Measurements from ENCODE around the gene SYNPR.

DNA sequence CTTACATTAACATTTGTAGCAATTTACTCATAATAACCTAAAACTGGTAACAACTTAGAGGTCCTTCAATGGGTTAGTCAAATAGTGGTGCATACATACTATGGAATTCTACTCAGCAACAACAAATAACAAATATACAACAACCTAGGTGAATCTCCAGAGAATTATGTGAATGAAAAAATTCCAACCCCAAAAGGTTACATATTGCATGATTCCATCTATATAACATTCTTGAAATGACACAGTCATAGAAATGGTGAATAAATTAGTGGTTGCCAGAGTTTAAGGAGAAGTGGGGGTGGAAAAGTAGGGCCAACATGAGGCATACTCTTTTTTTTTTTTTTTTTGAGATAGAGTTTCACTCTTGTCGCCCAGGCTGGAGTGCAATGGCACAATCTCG is 361.7 kb downstream of the SYNPR start:
- TF ChIP-seq, protein P1, sequence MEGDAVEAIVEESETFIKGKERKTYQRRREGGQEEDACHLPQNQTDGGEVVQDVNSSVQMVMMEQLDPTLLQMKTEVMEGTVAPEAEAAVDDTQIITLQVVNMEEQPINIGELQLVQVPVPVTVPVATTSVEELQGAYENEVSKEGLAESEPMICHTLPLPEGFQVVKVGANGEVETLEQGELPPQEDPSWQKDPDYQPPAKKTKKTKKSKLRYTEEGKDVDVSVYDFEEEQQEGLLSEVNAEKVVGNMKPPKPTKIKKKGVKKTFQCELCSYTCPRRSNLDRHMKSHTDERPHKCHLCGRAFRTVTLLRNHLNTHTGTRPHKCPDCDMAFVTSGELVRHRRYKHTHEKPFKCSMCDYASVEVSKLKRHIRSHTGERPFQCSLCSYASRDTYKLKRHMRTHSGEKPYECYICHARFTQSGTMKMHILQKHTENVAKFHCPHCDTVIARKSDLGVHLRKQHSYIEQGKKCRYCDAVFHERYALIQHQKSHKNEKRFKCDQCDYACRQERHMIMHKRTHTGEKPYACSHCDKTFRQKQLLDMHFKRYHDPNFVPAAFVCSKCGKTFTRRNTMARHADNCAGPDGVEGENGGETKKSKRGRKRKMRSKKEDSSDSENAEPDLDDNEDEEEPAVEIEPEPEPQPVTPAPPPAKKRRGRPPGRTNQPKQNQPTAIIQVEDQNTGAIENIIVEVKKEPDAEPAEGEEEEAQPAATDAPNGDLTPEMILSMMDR (IDR thresholded peaks at IDR 0.05; ENCODE audit: low read depth, low read length, poor library complexity, severe bottlenecking) = no peak
- no peak for TF ChIP-seq EZH2phosphoT487 (IDR thresholded peaks at IDR 0.05; ENCODE audit: borderline replicate concordance, low read length)
